Keratinocyte (primary cell): ENCODE data around the gene DEPDC1B. TPM values are rescaled to one million over a fixed set of nuclear protein-coding genes. Genes with fewer than 3 reads are reported as not detected.

Source experiments
- DNase-seq: peaks from one replicate; pipeline ENCODE4 v3.0.0-alpha.2; 2011; ENCODE audit warnings: low read depth, missing footprints, low spot score
- FAIRE-seq: peaks from 2 replicates; lab custom pipeline; 2011; peaks lifted over from hg19 to GRCh38; lab: Jason Lieb, UNC
- H2AFZ ChIP-seq: 2 replicates; pipeline ENCODE4 v1.6.0; 2012; ENCODE audit warnings: low read length, control low read depth, inconsistent platforms; ENCODE audit not compliant: control insufficient read depth
- H3K27ac ChIP-seq: 2 replicates; pipeline ENCODE4 v1.5.1; 2011; ENCODE audit warnings: low read length; ENCODE audit not compliant: control insufficient read depth, insufficient read depth
- H3K27me3 ChIP-seq: 3 replicates; pipeline ENCODE4 v1.6.0; 2011; ENCODE audit warnings: low read length; ENCODE audit not compliant: control insufficient read depth, insufficient read depth; ENCODE audit errors: extremely low read depth
- H3K36me3 ChIP-seq, 2 experiments: 2 replicates in 1 of 2; 3 replicates in 1 of 2; pipeline ENCODE4 v1.5.1; 2011; ENCODE audit warnings: low read length in 2 of 2, mild to moderate bottlenecking in 1 of 2; ENCODE audit not compliant: control insufficient read depth in 2 of 2, insufficient read depth in 2 of 2; ENCODE audit errors: extremely low read depth in 1 of 2
- H3K4me1 ChIP-seq: 3 replicates; pipeline ENCODE4 v1.5.1; 2011; ENCODE audit warnings: low read length; ENCODE audit not compliant: control insufficient read depth, insufficient read depth; ENCODE audit errors: extremely low read depth
- H3K4me2 ChIP-seq: 3 replicates; pipeline ENCODE4 v1.6.0; 2011; ENCODE audit warnings: low read depth, low read length; ENCODE audit not compliant: control insufficient read depth, insufficient read depth; ENCODE audit errors: extremely low read depth
- H3K4me3 ChIP-seq, 3 experiments: fragments of 200-600 bp in 1 of 3; sonication (generic) in 1 of 3; 2 replicates in 2 of 3; 3 replicates in 1 of 3; pipeline ENCODE4 v1.5.1; 2011 to 2016; ENCODE audit warnings: low read length in 3 of 3, mild to moderate bottlenecking in 3 of 3, control low read depth in 2 of 3, inconsistent platforms in 1 of 3, low read depth in 1 of 3, mixed read lengths in 1 of 3, mixed run types in 1 of 3, moderate library complexity in 1 of 3; ENCODE audit not compliant: control insufficient read depth in 2 of 3, insufficient read depth in 2 of 3; ENCODE audit errors: extremely low read depth in 1 of 3
- H3K79me2 ChIP-seq: 2 replicates; pipeline ENCODE4 v1.6.0; 2012; ENCODE audit warnings: low read length; ENCODE audit not compliant: control insufficient read depth, insufficient read depth
- H3K9ac ChIP-seq: 3 replicates; pipeline ENCODE4 v1.6.0; 2011; ENCODE audit warnings: low read length; ENCODE audit not compliant: control insufficient read depth, insufficient read depth; ENCODE audit errors: extremely low read depth
- H3K9me1 ChIP-seq: 3 replicates; pipeline ENCODE4 v1.6.0; 2011; ENCODE audit warnings: low read length; ENCODE audit not compliant: control insufficient read depth, insufficient read depth; ENCODE audit errors: extremely low read depth
- H3K9me3 ChIP-seq: 2 replicates; pipeline ENCODE4 v1.5.1; 2012; ENCODE audit warnings: low read depth, low read length; ENCODE audit not compliant: control insufficient read depth
- H4K20me1 ChIP-seq: 3 replicates; pipeline ENCODE4 v1.6.0; 2011; ENCODE audit warnings: low read length; ENCODE audit not compliant: control insufficient read depth, insufficient read depth; ENCODE audit errors: extremely low read depth
- EZH2 ChIP-seq: IDR thresholded peaks from one replicate; pipeline ENCODE4 v1.6.1; 2012; ENCODE audit warnings: inconsistent platforms, mild to moderate bottlenecking, low read length, moderate library complexity
- dilution Hi-C: fragments of 300-500 bp; cut with MboI; formaldehyde crosslinking; loops from one replicate; pipeline ENCODE4 v1.7.0; 2020; ENCODE audit warnings: low sequenced_read_pairs; ENCODE audit not compliant: extremely low pct_ligation_motif_present
- polyA plus RNA-seq, 5 experiments: library from polyadenylated mRNA; depleted of rRNA in 3 of 5; stranded (reverse) in 3 of 5; stranded (forward) in 1 of 5; unstranded in 1 of 5; fragments of >200 nt; gene quantifications; 1 replicate in 1 of 5; 2 replicates in 3 of 5; 3 replicates in 1 of 5; pipeline versions ENCODE4 v1.2.1 to v1.2.3, GENCODE V29; 2011 to 2012; ENCODE audit warnings: missing spikeins in 2 of 5, low read depth in 1 of 5, low replicate concordance in 1 of 5
- TF ChIP-seq, protein P1 (sequence below), 3 experiments: IDR thresholded peaks in 1 of 3; conservative IDR thresholded peaks in 1 of 3; optimal IDR thresholded peaks in 1 of 3; 2 replicates in 2 of 3; 3 replicates in 1 of 3; pipeline versions ENCODE3 to v1.5.1; 2011; ENCODE audit warnings: low read length in 3 of 3, mild to moderate bottlenecking in 3 of 3, moderate library complexity in 2 of 3, control low read depth in 1 of 3, inconsistent platforms in 1 of 3; ENCODE audit not compliant: insufficient read depth in 2 of 3; ENCODE audit errors: extremely low read depth in 1 of 3

DEPDC1B gene
- polyA plus RNA-seq, 1 donor (not counting 4 experiments of a cell fraction or from before 2014, with no cell fraction given), result 19.5 TPM

- Histone ChIP-seq H3K9ac (no peak overlapping the region), H3K9me3 (no peaks in the 10 kb centered on the region), H3K4me1 (no peaks in the 10 kb centered on the region), H3K79me2 (no peaks in the 10 kb centered on the region), H3K9me1 (no peaks in the 10 kb centered on the region), H3K4me3 (no peak overlapping the region), H3K36me3 (peaks cover 0 to 10% of the 10 kb centered on the region in 2 experiments), H3K27ac (no peak overlapping the region), H2AFZ (peak overlapping the region; percentile 7), H3K4me2 (no peak overlapping the region), H3K27me3 (no peaks in the 10 kb centered on the region), H4K20me1 (no peaks in the 10 kb centered on the region)
- DNase-seq, result no peak
- dilution Hi-C loops, result no loop called here
- FAIRE-seq, result peak; percentile 71
- no peak for TF ChIP-seq EZH2
- TF ChIP-seq, protein P1, sequence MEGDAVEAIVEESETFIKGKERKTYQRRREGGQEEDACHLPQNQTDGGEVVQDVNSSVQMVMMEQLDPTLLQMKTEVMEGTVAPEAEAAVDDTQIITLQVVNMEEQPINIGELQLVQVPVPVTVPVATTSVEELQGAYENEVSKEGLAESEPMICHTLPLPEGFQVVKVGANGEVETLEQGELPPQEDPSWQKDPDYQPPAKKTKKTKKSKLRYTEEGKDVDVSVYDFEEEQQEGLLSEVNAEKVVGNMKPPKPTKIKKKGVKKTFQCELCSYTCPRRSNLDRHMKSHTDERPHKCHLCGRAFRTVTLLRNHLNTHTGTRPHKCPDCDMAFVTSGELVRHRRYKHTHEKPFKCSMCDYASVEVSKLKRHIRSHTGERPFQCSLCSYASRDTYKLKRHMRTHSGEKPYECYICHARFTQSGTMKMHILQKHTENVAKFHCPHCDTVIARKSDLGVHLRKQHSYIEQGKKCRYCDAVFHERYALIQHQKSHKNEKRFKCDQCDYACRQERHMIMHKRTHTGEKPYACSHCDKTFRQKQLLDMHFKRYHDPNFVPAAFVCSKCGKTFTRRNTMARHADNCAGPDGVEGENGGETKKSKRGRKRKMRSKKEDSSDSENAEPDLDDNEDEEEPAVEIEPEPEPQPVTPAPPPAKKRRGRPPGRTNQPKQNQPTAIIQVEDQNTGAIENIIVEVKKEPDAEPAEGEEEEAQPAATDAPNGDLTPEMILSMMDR (optimal IDR thresholded peaks at IDR 0.05 in 1 of 3, IDR thresholded peaks at IDR 0.05 in 1 of 3, conservative IDR thresholded peaks at IDR 0.05 in 1 of 3; ENCODE audit: extremely low read depth in 1 of 3, insufficient read depth in 2 of 3, low read length in 3 of 3), result no peak
Measured at GRCh38 chr5:60633341-60633740, 66.6 kb downstream of the DEPDC1B start.

DNA sequence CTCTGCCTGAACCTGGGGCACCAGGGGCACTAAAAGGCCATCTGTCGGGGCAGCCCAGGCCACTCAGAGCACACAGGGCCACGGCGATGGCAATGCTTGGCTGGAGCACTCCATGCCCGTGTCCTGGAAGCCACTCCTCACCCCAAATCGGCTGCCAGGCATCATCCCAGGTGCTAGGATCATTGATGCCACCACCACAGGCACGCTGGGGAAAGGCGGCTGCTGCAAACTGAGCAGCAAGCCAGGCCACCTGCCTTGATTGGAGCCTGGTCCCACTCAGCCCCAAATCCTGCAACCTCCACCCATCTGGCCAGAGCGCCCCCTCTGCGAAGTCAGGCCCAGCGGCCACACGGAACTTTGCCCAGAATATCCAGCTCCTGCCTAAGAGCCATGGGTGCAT lies 67.8 kb downstream of the DEPDC1B start:
- Histone ChIP-seq H3K9me3 (no peaks in the 10 kb centered on the region), H3K27ac (no peak overlapping the region), H3K4me1 (no peaks in the 10 kb centered on the region), H3K36me3 (peaks cover 0 to 10% of the 10 kb centered on the region in 2 experiments), H3K79me2 (no peaks in the 10 kb centered on the region), H3K9ac (no peak overlapping the region), H3K4me2 (no peak overlapping the region), H2AFZ (no peak overlapping the region), H3K27me3 (no peaks in the 10 kb centered on the region), H3K4me3 (no peak overlapping the region), H3K9me1 (no peaks in the 10 kb centered on the region), H4K20me1 (no peaks in the 10 kb centered on the region)
- DNase-seq (no peak), FAIRE-seq (no peak)
- no peak for TF ChIP-seq EZH2
- TF ChIP-seq, protein P1 (optimal IDR thresholded peaks at IDR 0.05 in 1 of 3, IDR thresholded peaks at IDR 0.05 in 1 of 3, conservative IDR thresholded peaks at IDR 0.05 in 1 of 3; ENCODE audit: extremely low read depth in 1 of 3, insufficient read depth in 2 of 3, low read length in 3 of 3), result no peak
- dilution Hi-C loops, result no loop called here
